Stimulated activated CD8-positive, alpha-beta memory T cell treated with anti-CD3 and anti-CD28 coated beads, Interleukin-7, amount 100 ng/mL, for 4 hours (primary cell): ENCODE measurements around the gene MTX2.
"Not testable (repeated sequence)": the region's sequence is repeated elsewhere in the genome, so short reads cannot be mapped to it uniquely, and the experiment has no call there.

Experiments
- DNase-seq, 2 donors: peaks; one replicate each; pipeline ENCODE4 v3.0.0-alpha.2; 2020; ENCODE audit warnings: low read depth in 2 of 2

MTX2 gene

GRCh38 chr2:176285321-176285720 lies 16.1 kb downstream of the MTX2 start:
- DNase-seq = no peak

- DNase-seq = no peak
Observed at GRCh38 chr2:176291335-176291734, 22.1 kb downstream of the MTX2 start.

DNA sequence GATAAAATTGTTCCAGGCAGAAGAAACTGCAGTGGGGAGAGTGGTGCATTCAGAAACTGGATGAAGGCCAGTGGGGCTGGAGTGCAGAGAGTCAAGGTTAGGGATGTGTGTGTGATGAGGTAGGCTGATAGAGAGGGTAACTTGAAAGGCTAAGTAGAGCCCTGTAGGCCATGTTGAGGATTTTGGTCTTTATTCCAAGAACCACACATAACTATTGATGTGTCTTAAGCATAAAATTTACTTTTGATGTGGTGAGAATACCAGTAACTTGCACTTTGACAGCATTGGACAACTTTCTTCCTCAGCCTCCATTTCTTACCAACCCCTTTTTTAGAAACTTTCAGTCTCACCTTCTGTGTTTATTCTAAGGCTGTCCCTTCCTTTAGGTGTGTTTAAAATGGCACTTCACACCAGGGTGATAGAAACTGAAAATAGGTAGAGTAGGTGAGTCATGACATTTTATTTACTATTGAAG lies 22.6 kb downstream of the MTX2 start:
- no peak for DNase-seq

DNA sequence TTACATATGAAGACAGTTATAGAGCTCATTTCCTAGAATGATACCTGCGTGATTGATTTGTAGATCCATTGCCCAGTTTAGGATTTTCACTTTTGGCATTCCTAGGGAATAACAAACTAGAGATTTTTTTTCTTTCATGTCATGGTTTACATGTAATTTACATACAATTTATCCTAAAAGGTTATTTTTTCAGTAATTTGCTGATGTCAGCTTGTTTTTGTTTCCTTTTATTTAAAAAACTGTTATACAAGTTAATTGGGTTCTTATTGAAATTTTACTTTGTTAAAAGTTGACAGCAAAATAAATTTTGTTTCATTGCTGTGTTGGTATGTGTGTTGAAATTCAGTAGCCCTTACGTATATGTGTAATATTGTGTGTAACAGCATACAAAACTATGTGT lies 23.4 kb downstream of the MTX2 start:
- no peak for DNase-seq

GRCh38 chr2:176293334-176293733 lies 24.1 kb downstream of the MTX2 start:
- DNase-seq = no peak

DNA sequence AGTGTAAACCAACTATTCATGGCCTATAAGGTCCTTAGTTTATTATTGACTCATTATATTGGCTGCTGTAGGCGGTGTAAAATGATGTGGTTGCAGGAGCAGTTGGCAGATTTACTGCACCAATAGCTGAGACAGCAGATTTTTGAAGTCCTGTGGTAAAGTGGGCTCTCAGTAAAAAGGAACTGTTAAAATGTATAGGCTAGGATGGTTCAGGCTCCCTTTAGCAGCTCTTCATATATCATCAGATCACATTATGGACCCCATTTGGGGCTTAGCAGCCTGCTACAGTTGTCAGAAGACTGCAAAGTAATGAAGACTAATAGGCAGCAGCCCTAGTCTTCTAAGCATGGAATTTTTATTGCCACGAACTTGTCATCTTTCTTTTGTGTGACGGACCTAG lies 27.8 kb downstream of the MTX2 start:
- no peak for DNase-seq

GRCh38 chr2:176297737-176298136 lies 28.5 kb downstream of the MTX2 start:
- no peak for DNase-seq

DNA sequence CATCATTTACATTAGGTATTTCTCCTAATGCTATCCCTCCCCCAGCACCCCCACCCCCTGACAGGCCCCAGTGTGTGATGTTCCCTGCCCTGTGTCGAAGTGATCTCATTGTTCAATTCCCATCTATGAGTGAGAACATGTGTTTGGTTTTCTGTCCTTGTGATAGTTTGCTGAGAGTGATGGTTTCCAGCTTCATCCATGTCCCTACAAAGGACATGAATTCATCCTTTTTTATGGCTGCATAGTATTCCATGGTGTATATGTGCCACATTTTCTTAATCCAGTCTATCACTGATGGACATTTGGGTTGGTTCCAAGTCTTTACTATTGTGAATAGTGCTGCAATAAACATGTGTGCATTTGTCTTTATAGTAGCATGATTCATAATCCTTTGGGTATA lies 36.8 kb downstream of the MTX2 start:
- DNase-seq = not testable (repeated sequence)

DNA sequence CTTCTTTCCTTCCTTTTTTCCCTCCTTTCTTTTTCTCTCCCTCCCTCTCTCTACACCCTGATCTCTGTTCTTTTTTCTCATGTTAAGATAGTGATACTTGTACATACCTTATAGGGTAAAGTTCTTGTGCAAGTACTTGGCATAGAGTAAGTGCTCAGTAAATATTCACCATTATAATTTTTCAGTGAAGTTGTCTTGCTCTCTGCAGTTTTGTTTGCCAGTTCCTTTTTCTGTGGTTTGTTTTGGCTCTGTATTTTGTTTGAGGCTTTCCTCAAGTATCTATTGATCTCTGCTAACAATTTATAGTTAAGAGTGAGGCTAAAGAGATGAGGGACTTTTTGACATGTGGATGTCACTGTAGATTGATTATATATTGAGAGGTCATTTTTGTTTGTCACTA lies 48.0 kb downstream of the MTX2 start:
- DNase-seq = no peak

DNA sequence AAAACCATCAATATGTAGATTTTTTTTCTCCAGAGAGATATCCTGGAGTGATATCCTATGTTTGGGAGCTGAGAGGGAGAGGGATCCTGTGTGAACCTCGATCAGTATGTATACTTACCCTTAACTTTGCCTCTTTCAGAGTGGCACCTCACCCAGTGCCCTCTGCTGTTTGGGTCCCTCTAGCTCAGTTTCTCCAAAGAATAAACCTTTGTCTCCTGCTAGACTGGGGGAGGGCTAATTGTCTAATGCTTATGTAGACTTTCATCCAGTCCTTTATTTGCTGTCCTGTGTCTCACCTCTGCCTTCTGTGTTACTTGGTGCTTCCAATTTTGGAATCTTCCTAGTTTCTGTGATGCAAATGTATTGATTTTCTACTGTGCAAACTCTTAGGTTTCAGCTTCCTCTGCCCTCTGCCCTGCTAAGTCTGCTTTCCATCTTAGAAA lies 48.4 kb downstream of the MTX2 start:
- DNase-seq = no peak

GRCh38 chr2:176321916-176322315 lies 52.7 kb downstream of the MTX2 start:
- DNase-seq = no peak

DNA sequence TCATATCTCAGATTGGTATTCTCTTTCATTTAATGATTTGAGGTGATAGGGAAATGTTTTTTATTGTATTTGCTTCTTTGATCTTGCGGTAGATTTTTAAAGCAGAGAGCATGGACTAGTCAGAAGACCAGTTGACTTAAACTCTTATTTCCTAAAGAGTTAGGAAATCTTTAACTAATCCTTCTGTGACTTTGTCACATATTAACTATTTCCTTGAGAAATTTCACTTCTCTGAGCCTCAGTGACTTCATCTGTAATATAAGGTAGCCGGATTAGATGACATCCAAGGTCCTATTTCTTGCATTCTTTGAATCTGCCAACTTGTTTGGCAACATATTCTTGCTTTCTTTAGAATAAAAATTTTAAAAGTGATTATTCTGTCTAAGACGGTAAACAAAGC lies 55.6 kb downstream of the MTX2 start:
- no peak for DNase-seq

DNA sequence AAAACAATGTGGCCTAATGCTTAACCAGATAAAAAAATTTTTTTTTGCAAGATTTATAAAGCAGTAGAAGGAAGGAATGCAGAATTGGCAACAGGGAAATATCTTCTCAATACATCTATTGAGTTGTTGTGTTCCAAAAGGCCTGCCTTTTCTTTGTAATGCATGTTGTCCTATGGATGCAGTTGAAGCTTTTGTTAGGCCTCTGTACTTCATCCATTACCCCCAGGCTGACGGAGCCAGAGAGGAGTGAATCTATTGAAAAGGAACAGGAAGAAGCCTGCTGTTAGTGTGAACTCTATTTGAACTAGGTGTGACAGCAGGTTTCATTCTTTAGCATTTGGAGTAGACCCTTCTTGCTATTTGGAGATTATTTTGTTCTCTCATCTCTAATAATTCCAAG lies 56.5 kb downstream of the MTX2 start:
- no peak for DNase-seq

GRCh38 chr2:176328149-176328548 lies 58.9 kb downstream of the MTX2 start:
- no peak for DNase-seq

GRCh38 chr2:176330612-176331011 lies 61.4 kb downstream of the MTX2 start:
- DNase-seq = no peak

DNA sequence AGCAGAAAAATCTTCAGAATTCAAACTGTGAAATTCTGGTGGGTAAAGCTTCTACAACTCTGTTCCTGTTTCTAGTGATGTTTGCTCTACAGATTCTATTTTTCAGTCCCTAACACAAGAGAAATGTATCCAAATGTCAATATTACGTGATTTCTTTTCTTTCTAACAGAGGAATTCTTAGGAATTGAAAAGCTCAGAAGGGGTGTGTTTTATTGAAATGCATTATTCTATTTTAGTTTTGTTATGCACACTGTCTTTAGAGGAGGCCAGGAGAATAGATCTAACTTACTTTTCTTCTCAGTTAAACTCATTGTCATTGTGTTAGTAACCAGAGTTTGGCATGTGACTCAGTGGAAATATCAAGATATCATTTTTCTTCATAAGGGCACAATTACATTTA lies 62.4 kb downstream of the MTX2 start:
- no peak for DNase-seq

DNA sequence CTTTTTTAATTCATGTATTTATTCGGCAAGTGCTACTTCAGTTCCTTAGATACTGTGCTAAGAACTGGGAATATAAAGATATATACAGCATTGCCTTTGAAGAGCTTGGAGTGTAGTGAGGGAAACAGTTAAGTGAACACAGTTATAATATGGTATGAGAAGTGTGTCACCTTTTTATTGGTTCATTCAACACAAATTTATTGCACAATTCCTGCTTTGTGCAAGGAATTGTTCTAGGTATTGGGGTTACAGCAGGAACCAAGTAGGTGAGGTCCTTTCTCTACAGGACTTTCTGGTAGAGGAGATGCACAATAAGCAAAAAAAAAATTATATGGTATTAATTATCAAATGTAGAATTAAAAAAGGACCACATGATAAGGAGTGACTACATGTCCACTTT lies 65.5 kb downstream of the MTX2 start:
- DNase-seq = no peak

GRCh38 chr2:176338395-176338794 lies 69.2 kb downstream of the MTX2 start:
- no peak for DNase-seq

DNA sequence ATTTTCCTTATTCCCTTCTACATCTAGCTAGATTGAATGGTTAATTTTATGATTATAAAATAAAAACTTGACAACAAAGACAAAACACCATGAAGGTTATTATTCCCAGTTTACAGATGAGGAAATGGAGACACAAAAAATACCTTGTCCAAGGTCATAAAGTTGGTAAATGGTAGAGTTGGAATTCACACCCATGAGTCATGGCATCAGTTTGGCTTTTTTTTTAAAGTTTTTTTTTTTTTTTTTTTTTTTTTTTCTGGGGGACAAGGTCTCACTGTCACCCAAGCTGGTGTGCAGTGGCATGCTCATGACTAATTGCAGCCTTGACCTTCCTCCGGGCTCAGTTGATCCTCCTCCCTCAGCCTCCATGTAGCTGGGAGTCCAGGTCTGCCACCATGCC lies 70.0 kb downstream of the MTX2 start:
- DNase-seq = no peak

- no peak for DNase-seq
Observed at GRCh38 chr2:176356251-176356650, 87.0 kb downstream of the MTX2 start.

DNA sequence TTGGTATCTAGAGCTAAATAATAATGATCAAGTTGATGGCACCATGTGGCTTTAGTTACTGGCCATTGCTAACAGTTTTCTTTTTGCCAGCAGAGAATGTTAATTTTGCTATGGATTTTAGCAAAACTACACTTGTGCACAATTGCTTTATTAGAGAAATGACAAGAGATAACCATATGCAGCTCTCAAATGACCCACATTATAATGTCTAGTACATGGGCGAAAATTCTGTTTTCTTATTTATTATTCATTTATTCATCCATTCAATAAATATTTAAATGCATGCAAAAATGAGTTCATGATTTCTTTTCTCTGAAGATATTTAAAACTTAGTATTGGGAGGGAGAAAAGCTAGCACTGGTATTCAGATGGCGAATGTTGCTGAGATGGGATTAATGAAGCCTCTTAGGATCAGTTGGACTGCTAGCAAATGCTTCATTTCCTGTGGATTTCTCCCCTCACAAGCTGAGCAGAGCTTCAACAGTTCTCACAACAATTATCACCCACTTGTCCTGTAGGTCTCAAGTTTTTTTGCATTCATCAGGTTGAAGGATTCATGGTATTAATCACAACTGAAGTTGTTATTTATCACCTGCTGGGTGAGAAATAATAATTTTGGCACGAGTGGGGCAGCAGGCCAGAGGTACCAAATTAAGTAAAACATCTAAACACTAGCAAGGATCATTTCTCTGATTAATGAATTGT lies 95.2 kb downstream of the MTX2 start:
- DNase-seq = no peak

DNA sequence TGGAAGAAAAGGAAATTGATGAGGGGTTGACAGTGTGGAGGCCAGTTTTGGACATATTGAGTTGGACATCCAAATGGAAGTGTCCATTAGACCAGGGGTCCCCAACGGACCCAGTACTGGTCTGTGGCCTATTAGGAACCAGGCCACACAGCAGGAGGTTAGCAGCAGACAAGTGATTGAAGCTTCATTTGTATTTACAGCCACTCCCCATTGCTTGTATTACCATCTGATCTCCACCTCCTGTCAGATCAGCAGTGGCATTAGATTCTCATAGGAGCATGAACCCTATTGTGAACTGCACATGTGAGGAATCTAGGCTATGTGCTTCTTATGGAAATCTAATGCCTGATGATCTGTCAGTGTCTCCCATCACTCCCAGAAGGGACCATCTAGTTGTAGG lies 99.1 kb downstream of the MTX2 start:
- no peak for DNase-seq

DNA sequence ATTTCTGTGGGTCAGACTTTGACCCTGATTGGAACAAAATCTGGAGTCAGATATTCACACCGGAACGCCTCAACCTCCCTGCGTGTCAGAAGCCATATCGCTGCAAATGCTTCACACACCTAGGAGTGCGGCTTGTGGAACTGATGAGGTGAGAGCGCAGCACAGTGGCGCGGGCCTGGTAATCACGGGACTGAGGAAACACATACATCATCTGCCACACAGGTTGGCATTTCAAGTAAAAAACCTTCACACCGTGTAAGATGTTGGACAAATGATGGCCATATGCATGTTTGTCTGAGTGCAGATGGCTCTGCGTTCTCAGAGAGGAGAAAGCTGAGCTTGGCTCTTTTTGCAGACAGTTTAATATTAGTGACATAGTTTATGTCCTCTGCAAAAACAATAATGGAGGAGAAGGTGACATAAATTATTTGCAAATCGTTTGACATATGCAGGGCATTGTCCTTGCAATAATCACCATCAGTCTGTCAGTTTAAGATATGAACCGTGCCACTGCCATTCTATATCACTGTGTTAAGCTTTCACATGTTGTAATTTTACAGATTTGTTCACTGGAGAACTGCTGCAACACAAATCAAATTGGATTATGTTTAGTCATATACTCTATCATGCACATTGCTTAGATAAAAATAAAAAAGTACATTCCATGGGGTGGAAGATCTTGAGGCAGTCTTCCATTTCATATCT lies 101.4 kb downstream of the MTX2 start:
- DNase-seq = no peak
